Activated CD4-positive, CD25-positive, alpha-beta regulatory T cell treated with anti-CD3 and anti-CD28 coated beads, Interleukin-2, amount 50 U/mL, for 16 hours (primary cell): Measurements from ENCODE around the gene DLL3.
A peak's percentile ranks its signal among the peaks of the same experiment; 100 is the strongest.
"Not testable (repeated sequence)": the region's sequence is repeated elsewhere in the genome, so short reads cannot be mapped to it uniquely, and the experiment has no call there.

Experiments
- DNase-seq: peaks from one replicate; pipeline ENCODE4 v3.0.0-alpha.2; 2020; ENCODE audit warnings: low read depth, low spot score

DLL3 gene, protein sequence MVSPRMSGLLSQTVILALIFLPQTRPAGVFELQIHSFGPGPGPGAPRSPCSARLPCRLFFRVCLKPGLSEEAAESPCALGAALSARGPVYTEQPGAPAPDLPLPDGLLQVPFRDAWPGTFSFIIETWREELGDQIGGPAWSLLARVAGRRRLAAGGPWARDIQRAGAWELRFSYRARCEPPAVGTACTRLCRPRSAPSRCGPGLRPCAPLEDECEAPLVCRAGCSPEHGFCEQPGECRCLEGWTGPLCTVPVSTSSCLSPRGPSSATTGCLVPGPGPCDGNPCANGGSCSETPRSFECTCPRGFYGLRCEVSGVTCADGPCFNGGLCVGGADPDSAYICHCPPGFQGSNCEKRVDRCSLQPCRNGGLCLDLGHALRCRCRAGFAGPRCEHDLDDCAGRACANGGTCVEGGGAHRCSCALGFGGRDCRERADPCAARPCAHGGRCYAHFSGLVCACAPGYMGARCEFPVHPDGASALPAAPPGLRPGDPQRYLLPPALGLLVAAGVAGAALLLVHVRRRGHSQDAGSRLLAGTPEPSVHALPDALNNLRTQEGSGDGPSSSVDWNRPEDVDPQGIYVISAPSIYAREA

DNA sequence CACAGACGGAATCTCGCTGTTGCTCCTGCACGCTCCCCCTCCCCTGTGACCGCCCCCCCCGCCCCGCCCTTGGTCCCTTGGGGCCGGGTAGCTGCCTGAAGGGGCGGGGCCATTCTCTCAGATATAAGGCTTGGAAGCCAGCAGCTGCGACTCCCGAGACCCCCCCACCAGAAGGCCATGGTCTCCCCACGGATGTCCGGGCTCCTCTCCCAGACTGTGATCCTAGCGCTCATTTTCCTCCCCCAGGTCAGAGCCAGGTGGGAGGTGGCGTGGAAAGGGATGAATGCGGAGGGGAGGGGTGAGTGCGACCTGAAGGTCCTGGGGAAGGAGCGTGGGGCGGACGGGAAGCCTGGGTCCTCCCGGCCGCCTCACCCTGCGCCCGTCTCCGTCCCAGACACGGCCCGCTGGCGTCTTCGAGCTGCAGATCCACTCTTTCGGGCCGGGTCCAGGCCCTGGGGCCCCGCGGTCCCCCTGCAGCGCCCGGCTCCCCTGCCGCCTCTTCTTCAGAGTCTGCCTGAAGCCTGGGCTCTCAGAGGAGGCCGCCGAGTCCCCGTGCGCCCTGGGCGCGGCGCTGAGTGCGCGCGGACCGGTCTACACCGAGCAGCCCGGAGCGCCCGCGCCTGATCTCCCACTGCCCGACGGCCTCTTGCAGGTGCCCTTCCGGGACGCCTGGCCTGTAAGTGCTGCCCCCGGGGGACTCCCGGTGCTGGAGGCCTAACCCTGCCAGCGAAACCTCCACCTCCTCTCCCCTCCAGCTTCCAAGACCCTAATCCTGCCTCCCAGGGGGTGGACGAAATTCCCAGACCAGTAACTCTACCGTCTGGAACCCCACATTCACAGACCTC is at the start of gene DLL3:
Gene DLL3 (plus strand): TSS at position 150 of the 845 bp plus-strand sequence. CDS start 28 bp downstream, at position 178.
- DNase-seq, result no peak

GRCh38 chr19:39449116-39449797 is 49.5 kb upstream of the DLL3 start:
- DNase-seq, result no peak

DNA sequence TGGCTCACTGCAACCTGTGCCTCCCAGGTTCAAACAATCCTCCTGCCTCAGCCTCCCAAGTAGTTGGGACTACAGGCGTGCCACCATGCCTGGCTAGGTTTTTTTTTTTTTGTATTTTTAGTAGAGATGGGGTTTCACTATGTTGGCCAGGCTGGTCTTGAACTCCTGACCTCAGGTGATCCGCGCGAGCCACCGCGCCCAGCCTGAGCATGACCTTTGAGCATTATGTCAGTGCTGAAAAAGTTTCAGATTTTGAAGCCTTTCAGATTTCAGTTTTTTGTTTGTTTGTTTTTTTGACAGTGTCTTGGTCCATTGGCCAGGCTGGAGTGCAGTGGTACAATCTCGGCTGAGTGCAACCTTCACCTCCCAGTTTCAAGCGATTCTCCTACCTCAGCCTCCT is 47.5 kb upstream of the DLL3 start:
- DNase-seq, result not testable (repeated sequence)

GRCh38 chr19:39463403-39463802 is 35.3 kb upstream of the DLL3 start:
- no peak for DNase-seq

DNA sequence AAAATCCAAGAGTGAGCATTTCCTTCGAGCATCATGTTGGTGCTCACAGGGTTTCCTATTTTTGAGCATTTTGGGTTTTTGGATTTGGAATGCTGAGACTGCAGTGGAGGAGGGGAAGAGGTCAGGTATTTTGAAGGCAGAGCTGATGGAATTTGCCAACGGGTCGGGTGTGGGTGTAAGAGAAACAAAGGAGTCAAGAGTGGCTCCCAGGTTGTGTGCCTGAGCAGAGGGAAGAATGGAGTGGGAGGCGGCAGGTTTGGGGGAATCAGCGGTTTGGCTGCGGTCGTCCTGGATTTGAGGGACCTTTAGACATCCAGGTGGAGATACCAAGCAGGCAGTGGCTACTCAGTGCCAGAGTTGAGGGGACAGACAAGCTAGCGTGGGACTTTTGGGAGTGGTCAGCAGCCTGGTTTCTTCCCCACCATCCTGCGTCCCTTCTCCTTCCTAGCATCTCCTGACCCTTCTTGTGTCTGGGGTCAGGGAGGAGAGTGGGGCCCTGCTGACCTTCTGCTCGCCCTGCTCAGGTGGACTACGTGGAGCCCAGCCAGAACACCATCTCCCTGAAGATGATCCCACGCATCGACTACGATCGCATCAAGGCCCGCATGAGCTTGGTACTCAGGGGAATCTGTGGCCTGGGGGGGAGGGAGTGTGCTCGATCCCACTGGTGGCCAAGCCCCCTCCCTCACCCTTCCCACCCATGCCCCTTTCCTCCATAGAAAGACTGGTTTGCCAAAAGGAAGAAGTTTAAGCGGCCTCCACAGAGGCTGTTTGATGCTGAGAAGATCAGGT is 32.6 kb upstream of the DLL3 start:
- no peak for DNase-seq

DNA sequence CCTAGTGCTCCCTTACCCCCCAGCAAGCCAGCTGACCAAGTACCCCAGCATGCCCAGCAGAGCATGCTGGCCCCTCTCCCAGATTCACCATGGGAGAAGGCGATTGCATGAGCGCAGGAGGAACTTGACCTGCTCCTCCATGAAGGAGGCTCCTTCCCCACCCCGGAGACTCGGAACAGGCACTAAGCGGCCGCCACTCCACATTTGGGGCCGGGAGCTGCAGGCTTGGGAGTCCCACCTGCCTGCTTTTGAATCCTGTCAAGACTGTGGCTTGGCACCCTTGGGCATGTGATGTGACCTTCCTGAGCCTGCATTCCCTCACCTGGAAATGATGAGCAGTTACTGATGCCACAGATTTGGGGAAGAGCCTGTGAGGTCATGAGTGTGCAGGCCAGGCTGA is 30.8 kb upstream of the DLL3 start:
- DNase-seq, result no peak

DNA sequence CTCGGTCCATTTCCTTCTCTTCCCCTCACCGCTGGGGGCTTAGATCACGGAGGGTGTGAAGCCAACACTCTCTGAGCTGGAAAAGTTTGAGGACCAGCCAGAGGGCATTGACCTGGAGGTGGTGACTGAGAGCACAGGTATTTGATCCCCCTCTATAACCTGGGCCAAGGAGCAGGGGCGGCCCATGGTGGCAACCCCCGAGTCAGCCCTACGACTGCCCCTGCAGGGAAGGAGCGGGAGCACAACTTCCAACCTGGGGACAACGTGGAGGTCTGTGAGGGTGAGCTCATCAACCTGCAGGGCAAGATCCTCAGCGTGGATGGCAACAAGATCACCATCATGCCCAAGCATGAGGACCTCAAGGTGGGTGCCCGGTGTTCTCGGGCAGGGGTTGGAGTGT is 29.7 kb upstream of the DLL3 start:
- no peak for DNase-seq

DNA sequence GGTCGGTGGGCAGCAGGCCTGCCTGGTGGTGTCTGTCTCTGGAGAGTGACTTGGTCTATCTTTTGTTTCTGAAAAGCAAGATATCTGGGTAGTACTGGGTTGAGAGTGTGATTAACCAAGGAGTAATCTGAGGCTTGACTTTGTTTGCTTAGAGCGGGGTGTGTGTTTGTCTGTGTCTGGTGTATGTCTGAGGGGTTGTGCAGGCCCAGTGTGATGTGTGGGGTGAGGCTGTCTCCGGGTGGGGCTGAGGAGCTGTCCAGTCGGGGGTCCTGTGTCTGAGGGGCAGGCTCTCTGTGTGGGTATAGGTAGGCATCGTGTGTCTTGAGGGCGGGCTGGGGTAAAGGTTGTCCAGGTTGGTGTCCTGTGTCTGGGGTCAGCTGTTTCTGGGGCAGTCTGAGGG is 29.2 kb upstream of the DLL3 start:
- DNase-seq, result no peak

DNA sequence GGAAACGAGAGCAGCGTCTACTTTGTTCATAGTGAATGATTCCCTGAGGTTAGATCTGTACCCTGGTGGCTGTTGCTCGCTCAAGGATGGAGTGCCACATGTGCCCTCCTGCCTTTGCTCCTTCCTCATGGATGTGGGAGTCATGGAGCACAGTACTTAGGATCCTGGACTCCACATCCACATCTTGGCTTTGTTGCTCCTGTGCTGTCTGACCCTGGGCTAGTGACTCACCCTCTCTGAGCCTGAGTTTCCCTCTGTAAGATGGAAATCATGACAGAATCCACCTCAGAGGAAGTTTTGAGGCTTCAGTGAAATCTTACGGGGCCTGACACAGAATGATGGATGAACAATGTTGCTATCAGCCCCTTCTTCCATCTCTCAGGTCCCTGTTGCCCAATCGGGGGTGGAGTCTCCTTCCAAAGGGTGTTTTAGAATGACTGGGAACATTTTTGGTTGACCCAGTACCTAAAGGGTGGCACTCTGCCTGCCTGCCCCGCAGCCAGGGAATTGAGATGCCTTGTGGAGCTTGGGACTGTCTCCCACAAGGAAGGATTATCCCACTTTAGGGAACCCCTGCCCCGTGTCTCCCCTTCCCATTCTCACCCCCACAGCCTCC is 27.9 kb upstream of the DLL3 start:
- no peak for DNase-seq

- no peak for DNase-seq
These were observed 26.8 kb upstream of the DLL3 start for GRCh38 chr19:39471756-39472536.

DNA sequence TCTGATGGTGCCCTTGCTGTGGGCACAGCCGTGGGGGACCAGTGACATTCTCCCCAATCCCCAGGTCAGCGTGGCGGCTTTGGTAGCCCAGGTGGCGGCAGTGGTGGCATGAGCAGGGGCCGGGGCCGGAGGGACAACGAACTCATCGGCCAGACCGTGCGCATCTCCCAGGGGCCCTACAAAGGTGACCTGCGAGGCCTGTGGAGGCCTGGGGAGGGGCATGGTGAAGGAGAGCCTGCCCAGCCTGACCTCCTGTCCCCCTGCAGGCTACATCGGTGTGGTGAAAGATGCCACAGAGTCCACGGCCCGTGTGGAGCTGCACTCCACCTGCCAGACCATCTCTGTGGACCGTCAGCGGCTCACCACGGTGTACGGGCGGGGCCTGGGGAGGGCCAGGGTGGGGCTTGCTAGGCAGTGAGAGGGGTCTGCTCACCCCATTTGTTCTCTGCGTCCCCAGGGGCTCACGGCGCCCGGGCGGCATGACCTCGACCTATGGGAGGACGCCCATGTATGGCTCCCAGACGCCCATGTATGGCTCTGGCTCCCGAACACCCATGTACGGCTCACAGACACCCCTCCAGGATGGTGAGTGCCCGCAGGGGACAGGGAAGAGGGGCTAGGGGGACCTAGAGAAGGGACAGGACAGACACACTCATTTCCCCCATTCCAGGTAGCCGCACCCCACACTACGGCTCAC is 25.9 kb upstream of the DLL3 start:
- DNase-seq, result no peak

DNA sequence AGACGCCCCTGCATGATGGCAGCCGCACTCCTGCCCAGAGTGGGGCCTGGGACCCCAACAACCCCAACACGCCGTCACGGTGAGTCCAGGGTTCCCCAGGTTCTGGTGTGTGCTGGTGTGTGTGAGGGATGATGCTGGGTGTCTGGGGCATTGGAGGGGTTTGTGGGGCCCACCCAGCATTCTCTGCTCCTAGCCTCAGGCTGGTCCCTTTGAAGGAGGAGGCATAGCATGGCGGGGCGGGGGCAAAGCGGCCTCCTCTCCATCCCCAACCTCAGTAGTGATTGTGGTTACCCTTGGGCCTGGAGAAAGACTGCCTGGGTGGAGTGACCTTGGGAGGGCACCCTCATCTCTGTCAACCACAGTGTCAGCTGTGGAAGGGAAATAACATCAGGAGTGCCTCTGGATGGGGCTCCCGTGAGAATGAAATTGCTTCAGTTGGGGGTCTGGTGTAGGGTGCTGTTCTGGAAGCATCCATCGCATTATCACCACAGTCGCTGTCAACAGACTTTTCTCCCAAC is 25.2 kb upstream of the DLL3 start:
- no peak for DNase-seq

- peak; percentile 48 for DNase-seq
These were observed 24.6 kb upstream of the DLL3 start for GRCh38 chr19:39474139-39474620.

DNA sequence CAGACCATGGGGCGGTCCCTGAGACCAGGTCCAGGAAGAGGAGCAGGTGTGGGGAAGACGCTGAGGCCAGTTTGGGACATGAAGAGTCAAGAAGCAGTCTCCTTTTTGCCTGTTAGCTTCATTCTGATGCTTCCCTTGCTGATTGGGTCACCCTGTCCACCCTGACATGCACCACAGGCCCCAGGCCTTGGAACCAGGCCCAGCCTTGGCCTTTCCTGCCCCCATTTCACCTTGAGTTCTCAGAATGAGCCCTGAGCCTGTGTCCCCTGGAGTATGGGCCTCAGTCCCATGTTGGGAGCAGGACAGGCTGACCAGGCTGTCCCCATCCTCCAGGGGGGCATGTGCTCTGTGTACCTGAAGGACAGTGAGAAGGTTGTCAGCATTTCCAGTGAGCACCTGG is 23.0 kb upstream of the DLL3 start:
- DNase-seq, result no peak

GRCh38 chr19:39479319-39479801 is 19.4 kb upstream of the DLL3 start:
- not testable (repeated sequence) for DNase-seq

- no peak for DNase-seq
These were observed 18.8 kb upstream of the DLL3 start for GRCh38 chr19:39479916-39480315.

DNA sequence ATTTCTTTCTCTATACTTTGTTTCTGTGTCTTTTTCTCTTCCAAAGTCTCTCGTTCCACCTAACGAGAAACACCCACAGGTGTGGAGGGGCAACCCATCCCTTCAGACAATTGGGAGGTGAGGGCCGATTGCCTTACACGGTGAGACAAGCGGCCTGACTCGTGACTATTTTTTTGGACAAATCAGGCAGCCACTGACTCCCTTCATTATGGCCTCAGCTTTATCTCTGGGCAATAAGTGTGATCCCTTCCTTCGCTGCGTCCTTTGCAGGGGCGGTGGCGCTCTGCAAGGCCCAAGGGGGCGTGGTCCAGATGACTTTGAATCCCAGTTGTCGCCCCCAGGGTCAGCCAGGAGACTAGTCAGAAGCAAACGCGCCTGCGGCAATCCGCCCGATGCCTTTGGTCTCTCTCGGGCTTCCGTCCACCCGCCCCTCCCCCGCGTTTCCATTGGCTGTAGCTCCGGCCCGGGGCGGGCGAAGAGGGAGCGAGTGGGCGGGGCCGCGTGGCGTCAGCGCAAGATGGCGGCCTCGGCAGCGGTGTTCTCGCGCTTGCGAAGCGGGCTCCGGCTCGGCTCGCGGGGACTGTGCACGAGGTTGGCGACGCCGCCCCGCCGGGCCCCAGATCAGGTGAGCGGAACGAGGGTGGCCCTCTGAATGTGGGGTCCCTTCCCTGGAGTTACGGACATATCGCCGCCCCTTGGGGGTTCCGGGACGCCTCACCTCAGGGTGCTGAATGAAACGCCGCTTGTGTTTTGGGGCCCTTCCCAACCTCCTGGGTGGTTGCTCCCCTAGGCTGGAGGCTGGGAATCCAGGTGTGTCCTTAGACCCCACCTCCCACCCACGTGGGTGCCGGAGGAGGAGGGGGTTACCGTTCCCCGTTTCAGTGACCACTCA is 18.2 kb upstream of the DLL3 start, which contains the start of gene TIMM50:
Gene TIMM50 (plus strand): TSS at position 502 of the 892 bp plus-strand sequence. CDS start 16 bp downstream, at position 518.
- DNase-seq, result peak; percentile 94

DNA sequence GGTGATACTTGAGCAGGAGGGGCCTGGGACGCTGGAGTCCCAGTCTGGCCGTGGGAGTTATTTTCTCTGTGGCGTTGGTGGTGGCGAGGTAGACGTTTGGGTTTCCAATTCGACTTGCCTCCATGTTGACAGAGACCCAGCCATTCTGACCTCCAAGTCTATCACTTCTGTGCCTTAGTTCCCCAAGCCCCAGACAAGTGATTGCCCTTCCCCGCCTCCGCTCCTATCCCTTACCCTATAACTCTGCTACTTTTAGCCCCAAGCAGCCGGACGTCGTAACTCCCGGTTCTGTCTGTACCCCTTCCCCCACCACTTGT is 17.6 kb upstream of the DLL3 start:
- DNase-seq, result no peak
